ENCODE results near the gene GALNT12. TPM values are rescaled to one million over a fixed set of nuclear protein-coding genes. Genes with fewer than 3 reads are reported as not detected.
A peak's percentile ranks its signal among the peaks of the same experiment; 100 is the strongest.

The GALNT12 gene
- total RNA-seq (13.0 TPM), polyA plus RNA-seq (12.6 TPM)

GRCh38 chr9:98807070-98807813, at the start of gene GALNT12:
GALNT12 (plus strand) TSS chr9:98807670; CDS start chr9:98807699, 29 bp downstream.
- no peak within 1 kb of the TSS for H3K27ac ChIP-seq (ENCODE audit: low read depth)
- no peak for DNase-seq (ENCODE audit: extremely low spot score)
- H3K4me1 ChIP-seq (ENCODE audit: insufficient read depth) = peaks cover 2% of the 10 kb centered on the region
- peak within 1 kb of the TSS; percentile 90 for H3K4me3 ChIP-seq (ENCODE audit: low read depth, low read length)
- H3K36me3 ChIP-seq (ENCODE audit: insufficient read depth) = no peaks in the 10 kb centered on the region
- 5% methylated on average over 51 of the region's 51 CpGs for WGBS

DNA sequence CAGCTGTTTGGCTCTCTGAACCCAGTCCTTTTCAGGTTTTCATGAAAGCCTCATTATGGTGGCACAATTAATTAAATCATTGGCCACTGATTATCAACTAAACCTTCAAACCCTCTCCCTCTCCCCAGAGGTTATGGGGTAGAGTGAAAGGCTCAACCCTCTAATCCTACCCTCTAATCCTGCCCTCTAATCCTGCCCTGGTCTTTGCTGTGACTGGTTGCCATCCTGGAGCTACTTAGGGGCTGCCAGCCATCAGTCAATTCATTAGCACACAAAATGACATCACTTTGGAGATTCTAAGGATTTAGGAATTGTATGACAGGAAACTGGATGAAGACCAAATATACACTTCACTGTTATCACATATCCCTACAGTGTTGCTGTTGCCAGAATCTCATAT, 47.2 kb upstream of the GALNT12 start:
- H3K4me1 ChIP-seq (ENCODE audit: insufficient read depth) = no peaks in the 10 kb centered on the region
- peaks cover 2% of the 10 kb centered on the region for H3K36me3 ChIP-seq (ENCODE audit: insufficient read depth)
- H3K4me3 ChIP-seq (ENCODE audit: low read depth, low read length) = no peak overlapping the region
- H3K27ac ChIP-seq (ENCODE audit: low read depth) = no peak overlapping the region
- DNase-seq (ENCODE audit: extremely low spot score) = no peak

- Histone ChIP-seq H3K36me3 (ENCODE audit: insufficient read depth) (peaks cover 2% of the 10 kb centered on the region), H3K4me3 (ENCODE audit: low read depth, low read length) (no peak overlapping the region), H3K4me1 (ENCODE audit: insufficient read depth) (no peaks in the 10 kb centered on the region), H3K27ac (ENCODE audit: low read depth) (no peak overlapping the region)
- no peak for DNase-seq (ENCODE audit: extremely low spot score)
- WGBS = 96% methylated on average over 3 of the region's 3 CpGs
Observed at GRCh38 chr9:98763986-98764745, 43.3 kb upstream of the GALNT12 start.

DNA sequence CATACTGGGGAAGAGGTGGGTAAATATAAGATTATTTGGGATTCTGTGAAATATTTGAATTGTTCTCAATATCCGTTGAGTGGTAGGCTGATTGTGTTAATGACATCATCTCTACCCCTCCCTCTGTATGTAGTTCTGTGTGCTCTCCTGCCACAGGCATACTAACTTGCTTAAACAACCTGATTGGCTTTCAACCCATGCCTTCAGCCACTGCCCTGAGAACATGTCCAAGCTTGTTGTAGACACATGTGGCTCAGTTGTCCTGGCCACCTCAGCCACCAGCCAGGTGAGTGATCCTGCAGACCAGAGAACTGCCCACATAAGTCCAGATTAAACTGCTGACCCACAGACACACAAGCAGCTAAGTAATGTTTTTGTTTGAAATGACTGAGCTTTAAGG, 42.2 kb upstream of the GALNT12 start:
- Histone ChIP-seq H3K36me3 (ENCODE audit: insufficient read depth) (peaks cover 2% of the 10 kb centered on the region), H3K27ac (ENCODE audit: low read depth) (no peak overlapping the region), H3K4me3 (ENCODE audit: low read depth, low read length) (no peak overlapping the region), H3K4me1 (ENCODE audit: insufficient read depth) (no peaks in the 10 kb centered on the region)
- 72% methylated on average over 1 of the region's 1 CpG for WGBS
- DNase-seq (ENCODE audit: extremely low spot score) = no peak

- no peak overlapping the region for H3K4me3 ChIP-seq (ENCODE audit: low read depth, low read length)
- H3K27ac ChIP-seq (ENCODE audit: low read depth) = no peak overlapping the region
- DNase-seq (ENCODE audit: extremely low spot score) = no peak
- no peaks in the 10 kb centered on the region for H3K4me1 ChIP-seq (ENCODE audit: insufficient read depth)
- peaks cover 6% of the 10 kb centered on the region for H3K36me3 ChIP-seq (ENCODE audit: insufficient read depth)
- 95% methylated on average over 2 of the region's 2 CpGs for WGBS
Observed at GRCh38 chr9:98766586-98766985, 40.9 kb upstream of the GALNT12 start.

- Histone ChIP-seq H3K4me3 (ENCODE audit: low read depth, low read length) (no peak overlapping the region), H3K36me3 (ENCODE audit: insufficient read depth) (peaks cover 6% of the 10 kb centered on the region), H3K4me1 (ENCODE audit: insufficient read depth) (no peaks in the 10 kb centered on the region), H3K27ac (ENCODE audit: low read depth) (no peak overlapping the region)
- WGBS = 96% methylated on average over 3 of the region's 3 CpGs
- DNase-seq (ENCODE audit: extremely low spot score) = no peak
Observed at GRCh38 chr9:98767196-98767595, 40.3 kb upstream of the GALNT12 start.

DNA sequence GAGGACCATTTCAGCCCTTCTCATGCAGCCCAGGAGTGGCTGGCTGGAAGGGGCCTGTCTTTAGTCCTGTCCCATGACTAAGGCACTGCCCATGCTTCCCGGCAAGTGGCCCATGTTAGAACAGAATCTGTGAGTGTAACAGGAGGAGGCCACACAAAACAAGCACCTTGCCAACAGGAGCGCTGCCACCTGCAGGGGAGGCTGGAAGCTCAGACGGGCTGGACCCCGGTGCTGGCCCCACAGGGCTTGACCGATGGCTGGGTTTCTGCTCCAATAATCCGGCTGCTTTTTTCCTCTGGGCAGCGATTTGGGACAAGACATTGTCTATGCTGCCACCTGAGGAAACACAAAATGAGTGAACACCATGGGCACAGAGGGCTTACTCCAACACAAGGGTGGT, 39.6 kb upstream of the GALNT12 start:
- H3K4me3 ChIP-seq (ENCODE audit: low read depth, low read length) = no peak overlapping the region
- no peaks in the 10 kb centered on the region for H3K4me1 ChIP-seq (ENCODE audit: insufficient read depth)
- DNase-seq (ENCODE audit: extremely low spot score) = no peak
- no peak overlapping the region for H3K27ac ChIP-seq (ENCODE audit: low read depth)
- 94% methylated on average over 7 of the region's 7 CpGs for WGBS
- peaks cover 6% of the 10 kb centered on the region for H3K36me3 ChIP-seq (ENCODE audit: insufficient read depth)

DNA sequence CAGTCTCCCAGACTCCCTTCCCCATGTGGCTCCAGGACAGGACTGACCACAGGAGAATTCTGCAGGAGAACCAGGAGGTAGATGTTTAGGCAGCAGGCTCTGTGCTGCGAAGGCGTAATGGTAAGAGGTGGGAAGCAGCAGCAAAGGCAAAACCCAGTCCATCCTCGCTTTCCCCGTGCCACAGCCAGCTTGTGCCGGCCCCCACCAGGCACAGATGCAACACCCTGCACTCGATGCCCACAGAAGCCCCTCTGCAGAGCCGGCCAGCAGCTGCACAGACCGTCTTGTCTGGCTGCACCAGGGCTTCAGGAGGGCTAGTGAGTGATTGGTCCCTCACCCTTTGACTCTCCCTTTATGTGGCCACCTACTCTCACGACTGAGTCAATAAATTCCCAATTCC, 39.1 kb upstream of the GALNT12 start:
- Histone ChIP-seq H3K4me3 (ENCODE audit: low read depth, low read length) (no peak overlapping the region), H3K4me1 (ENCODE audit: insufficient read depth) (no peaks in the 10 kb centered on the region), H3K27ac (ENCODE audit: low read depth) (no peak overlapping the region), H3K36me3 (ENCODE audit: insufficient read depth) (peaks cover 6% of the 10 kb centered on the region)
- no peak for DNase-seq (ENCODE audit: extremely low spot score)
- WGBS = 96% methylated on average over 9 of the region's 9 CpGs

DNA sequence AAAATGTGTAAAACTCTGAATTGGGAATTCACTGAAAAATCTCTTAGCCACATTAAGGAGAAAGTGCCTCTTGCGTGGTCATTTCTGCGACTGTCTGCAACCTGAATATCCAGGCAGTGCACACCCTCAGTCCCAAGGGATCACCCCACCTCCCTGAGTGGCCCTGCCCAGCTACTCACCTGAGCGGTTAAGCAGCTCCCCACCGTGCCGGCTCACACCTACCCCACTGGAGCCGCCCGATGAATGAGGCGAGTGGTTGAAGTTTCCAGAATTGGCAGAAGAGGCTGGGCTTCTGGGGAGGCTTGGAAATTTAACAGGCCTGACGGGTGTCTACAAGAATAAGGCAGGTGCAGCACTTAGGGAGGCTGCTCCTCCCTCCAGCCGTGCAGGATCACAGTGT, 36.8 kb upstream of the GALNT12 start:
- Histone ChIP-seq H3K36me3 (ENCODE audit: insufficient read depth) (peaks cover 8% of the 10 kb centered on the region), H3K4me1 (ENCODE audit: insufficient read depth) (no peaks in the 10 kb centered on the region), H3K4me3 (ENCODE audit: low read depth, low read length) (no peak overlapping the region), H3K27ac (ENCODE audit: low read depth) (no peak overlapping the region)
- WGBS = 93% methylated on average over 10 of the region's 10 CpGs
- no peak for DNase-seq (ENCODE audit: extremely low spot score)

GRCh38 chr9:98771209-98771874, 36.1 kb upstream of the GALNT12 start:
- Histone ChIP-seq H3K4me3 (ENCODE audit: low read depth, low read length) (no peak overlapping the region), H3K36me3 (ENCODE audit: insufficient read depth) (peaks cover 8% of the 10 kb centered on the region)
- no peak for DNase-seq (ENCODE audit: extremely low spot score)

GRCh38 chr9:98772364-98773155, 34.9 kb upstream of the GALNT12 start:
- Histone ChIP-seq H3K4me3 (ENCODE audit: low read depth, low read length) (no peak overlapping the region), H3K27ac (ENCODE audit: low read depth) (no peak overlapping the region), H3K36me3 (ENCODE audit: insufficient read depth) (peaks cover 7% of the 10 kb centered on the region), H3K4me1 (ENCODE audit: insufficient read depth) (no peaks in the 10 kb centered on the region)
- DNase-seq (ENCODE audit: extremely low spot score) = no peak
- WGBS = 92% methylated on average over 13 of the region's 13 CpGs

More at GRCh38 chr9:98771209-98771874, 36.1 kb upstream of the GALNT12 start:
- no peak overlapping the region for H3K27ac ChIP-seq (ENCODE audit: low read depth)
- H3K4me1 ChIP-seq (ENCODE audit: insufficient read depth) = no peaks in the 10 kb centered on the region
- WGBS = 91% methylated on average over 15 of the region's 15 CpGs

DNA sequence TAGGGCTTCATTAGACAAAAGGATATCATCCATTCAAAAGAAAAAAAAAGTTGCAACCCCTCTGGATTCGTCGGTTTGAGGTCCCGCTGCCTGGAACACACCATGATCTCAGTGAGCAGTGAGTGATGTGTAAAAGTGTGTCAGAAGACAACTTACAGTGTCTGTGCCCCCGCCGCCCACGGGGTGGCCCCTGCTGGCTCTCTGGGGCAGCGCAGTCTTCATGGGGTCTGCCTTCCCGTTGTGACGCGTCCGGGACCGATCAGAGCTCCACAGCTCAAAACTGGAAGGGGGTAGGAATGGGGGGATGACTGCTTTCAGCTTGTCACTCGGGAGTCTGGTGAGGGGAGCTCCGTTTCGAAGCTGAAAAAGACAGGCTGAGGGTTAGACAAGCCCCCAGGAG, 33.7 kb upstream of the GALNT12 start:
- 90% methylated on average over 15 of the region's 15 CpGs for WGBS
- H3K27ac ChIP-seq (ENCODE audit: low read depth) = no peak overlapping the region
- DNase-seq (ENCODE audit: extremely low spot score) = no peak
- no peak overlapping the region for H3K4me3 ChIP-seq (ENCODE audit: low read depth, low read length)
- H3K36me3 ChIP-seq (ENCODE audit: insufficient read depth) = peaks cover 7% of the 10 kb centered on the region
- H3K4me1 ChIP-seq (ENCODE audit: insufficient read depth) = no peaks in the 10 kb centered on the region

DNA sequence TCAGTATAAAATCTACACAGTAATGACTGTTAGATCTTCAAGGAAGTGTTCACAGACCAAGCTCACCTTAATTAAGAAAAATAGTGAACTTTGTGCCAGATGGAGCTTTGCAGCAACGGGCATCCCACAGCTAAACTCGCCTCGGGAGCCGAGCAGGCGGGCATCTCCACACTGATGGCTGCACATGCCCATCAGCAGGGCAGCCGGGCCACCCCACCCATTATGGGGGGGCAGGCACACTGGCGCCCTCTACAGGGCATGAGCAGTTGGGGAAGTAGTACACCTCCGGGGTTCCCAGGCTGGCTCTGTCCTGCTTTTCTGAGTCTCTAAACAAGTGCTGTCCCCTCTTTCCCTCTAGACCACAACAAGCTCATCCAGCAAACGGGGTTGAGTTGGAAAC, 32.7 kb upstream of the GALNT12 start:
- DNase-seq (ENCODE audit: extremely low spot score) = no peak

More for the DNA sequence above, 32.7 kb upstream of the GALNT12 start:
- Histone ChIP-seq H3K27ac (ENCODE audit: low read depth) (no peak overlapping the region), H3K36me3 (ENCODE audit: insufficient read depth) (peaks cover 7% of the 10 kb centered on the region), H3K4me1 (ENCODE audit: insufficient read depth) (no peaks in the 10 kb centered on the region), H3K4me3 (ENCODE audit: low read depth, low read length) (no peak overlapping the region)
- WGBS = 87% methylated on average over 9 of the region's 9 CpGs

All from urinary bladder (tissue), 4 donors.